PFSK-1 (cell line): ENCODE data around the gene GFOD1.

ENCODE experiments used
- POLR2AphosphoS5 ChIP-seq: IDR thresholded peaks from 2 replicates; pipeline ENCODE4 v1.6.1; 2012; ENCODE audit warnings: low read depth, mild to moderate bottlenecking, control low read depth, low read length, moderate library complexity
- REST ChIP-seq, 2 experiments: IDR thresholded peaks; 2 replicates each; pipeline versions ENCODE4 v1.6.1 to v1.8.0; 2011 to 2012; ENCODE audit warnings: low read depth in 2 of 2, low read length in 2 of 2, control low read depth in 1 of 2, inconsistent platforms in 1 of 2, mild to moderate bottlenecking in 1 of 2, moderate library complexity in 1 of 2; ENCODE audit not compliant: insufficient read depth in 1 of 2
- SIN3A ChIP-seq: IDR thresholded peaks from 2 replicates; pipeline ENCODE4 v1.6.1; 2012; ENCODE audit warnings: mild to moderate bottlenecking, low read length, moderate library complexity, borderline replicate concordance; ENCODE audit not compliant: insufficient read depth
- TAF1 ChIP-seq: IDR thresholded peaks from 2 replicates; pipeline ENCODE4 v1.6.1; 2012; ENCODE audit warnings: low read length, control low read depth, borderline replicate concordance; ENCODE audit not compliant: insufficient read depth

DNA sequence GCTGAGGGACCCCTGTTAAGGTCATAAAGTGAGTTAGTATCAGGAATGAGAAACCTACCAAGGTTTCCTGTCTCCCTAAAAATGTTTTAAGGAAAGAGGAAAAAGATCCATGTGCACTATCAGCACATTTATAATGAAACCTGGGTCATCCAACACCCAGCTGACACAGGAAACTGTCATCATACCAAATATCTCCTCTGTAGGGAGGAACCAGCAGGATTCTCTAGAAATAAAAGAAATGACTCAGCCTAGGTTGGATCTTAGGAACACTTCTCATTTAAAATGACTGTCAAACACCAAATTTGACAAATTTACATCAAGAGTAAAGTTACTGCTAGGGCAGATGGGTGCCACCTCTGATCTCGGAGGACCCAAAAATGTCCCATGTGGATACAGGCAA lies 21.7 kb downstream of the GFOD1 start:
- TF ChIP-seq TAF1 (no peak), REST (IDR thresholded peaks at IDR 0.05; ENCODE audit: insufficient read depth in 1 of 2, low read depth in 2 of 2, low read length in 2 of 2) (no peak), SIN3A (no peak), POLR2AphosphoS5 (no peak)
